HG03457 (cell line): ENCODE measurements around the gene PSMC4.
A peak's percentile ranks its signal among the peaks of the same experiment; 100 is the strongest.

Experiments
- ATAC-seq: cut with Tn5 transposase; IDR thresholded peaks from one replicate; pipeline ENCODE4 v1.9.1; 2021; ENCODE audit warnings: moderate number of reproducible peaks; ENCODE audit not compliant: unreplicated experiment

PSMC4 gene

DNA sequence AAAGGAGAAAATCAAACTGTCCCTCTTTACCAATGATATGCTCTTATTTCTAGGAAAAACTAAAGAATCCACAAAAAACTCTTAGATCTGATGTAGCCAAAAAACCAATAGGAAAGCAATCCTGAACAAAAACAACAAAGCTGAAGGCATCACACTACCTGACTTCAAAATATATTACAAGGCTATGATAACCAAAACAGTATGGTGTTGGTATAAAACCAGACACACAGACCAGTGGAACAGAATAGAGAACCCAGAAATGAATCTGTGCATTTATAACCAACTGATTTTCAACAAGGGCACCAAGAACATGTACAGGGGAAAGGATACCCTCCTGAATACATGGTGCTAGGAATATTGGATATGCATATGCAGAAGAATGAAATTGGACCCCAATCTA lies 16.2 kb downstream of the PSMC4 start:
- no peak for ATAC-seq

DNA sequence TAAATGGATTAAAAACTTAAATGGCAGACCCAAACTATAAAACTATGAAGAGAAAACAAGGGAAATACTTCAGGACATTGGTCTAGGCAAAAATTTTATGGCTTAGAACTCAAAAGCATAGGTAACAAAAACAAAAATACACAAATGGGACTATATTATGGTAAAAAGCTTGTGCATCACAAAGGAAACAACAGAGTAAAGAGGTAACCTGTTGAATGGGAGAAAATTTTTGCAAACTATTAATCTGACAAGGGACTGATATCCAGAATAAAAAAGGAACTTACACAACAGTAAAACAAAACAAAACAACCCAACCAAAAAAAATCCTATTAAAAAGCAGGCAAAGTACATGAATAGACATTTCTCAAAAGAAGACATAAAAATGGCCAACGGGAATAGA lies 16.6 kb downstream of the PSMC4 start:
- no peak for ATAC-seq

DNA sequence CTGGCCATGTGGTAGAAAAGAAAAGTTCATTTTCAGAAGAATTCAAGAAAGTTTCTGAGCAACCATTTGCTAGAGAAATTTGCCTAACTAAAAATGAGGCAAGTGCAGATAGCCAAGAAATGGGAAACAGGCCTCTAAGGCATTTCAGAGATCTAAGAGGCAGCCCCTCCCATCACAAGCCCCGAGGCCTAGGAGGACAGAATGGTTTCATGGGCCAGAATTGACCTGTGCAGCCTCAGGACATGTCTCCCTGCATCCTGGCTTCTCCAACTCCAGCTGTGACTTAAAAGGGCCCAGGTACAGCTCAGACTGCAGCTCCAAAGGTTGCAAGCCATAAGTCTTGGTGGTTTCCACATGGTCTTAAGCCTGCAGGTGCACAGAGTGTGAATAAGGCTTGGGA lies 22.6 kb downstream of the PSMC4 start:
- no peak for ATAC-seq

DNA sequence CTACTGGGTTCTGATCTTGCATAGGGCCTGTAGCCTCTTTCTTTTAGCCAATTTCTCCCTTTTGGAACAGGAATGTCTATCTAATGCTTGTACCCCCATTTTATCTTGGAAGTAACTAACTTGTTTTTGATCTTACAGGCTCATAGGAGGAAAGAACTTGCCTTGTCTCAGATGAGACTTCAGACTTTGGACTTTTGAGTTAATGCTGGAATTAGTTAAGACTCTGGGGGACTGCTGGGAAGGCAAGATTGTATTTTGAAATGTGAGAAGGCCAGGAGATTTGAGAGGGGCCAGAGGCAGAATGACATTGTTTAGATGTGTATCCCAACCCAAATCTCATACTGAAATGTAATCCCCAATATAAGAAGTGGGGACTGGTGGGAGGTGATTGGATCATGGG lies 23.4 kb downstream of the PSMC4 start:
- ATAC-seq, result no peak

DNA sequence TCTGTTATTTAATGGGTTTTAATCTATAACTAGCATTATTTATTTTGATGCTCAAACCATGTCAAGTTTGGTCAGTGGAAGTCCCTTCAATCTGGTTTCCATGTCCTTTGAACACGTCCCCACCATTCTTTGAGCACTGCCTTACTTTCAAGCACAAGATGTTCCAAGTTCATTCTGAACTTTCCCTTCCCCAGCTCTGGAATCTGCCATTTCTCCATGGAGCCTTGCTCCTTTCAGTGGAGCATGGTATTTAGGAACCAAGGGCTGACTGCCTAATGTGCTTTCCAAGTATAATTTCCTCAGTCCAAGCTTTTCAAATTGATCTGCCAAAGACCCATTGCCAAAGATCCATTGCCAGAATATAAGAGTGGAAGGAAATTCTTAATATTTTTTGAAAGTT lies 24.8 kb downstream of the PSMC4 start:
- no peak for ATAC-seq

DNA sequence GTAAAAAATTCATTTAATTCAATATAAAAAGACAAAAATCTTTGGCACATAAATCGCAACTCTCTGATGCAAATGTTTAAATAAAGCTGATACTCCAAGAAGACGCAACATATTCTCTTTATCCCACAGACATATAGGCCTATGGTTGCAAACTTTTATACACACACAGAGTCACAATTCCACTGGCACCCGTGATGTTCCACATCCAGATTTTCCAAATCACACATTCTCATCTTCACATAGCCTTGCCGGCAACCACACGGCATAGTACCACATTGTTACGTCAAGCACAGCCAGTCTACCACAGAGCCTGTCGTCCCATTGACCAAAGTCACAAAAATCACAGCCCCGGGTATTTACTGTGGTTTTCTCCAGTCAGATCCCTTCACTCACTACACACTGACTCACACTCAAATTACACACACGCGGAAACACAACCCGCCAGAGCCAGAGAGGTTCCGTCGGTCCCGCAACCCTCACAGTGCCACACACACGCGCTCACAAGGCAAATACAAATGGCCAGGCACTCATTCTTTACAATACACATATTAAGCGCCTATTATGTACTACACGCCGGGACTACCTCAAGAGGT lies 25.3 kb downstream of the PSMC4 start:
- peak; percentile 19 for ATAC-seq

DNA sequence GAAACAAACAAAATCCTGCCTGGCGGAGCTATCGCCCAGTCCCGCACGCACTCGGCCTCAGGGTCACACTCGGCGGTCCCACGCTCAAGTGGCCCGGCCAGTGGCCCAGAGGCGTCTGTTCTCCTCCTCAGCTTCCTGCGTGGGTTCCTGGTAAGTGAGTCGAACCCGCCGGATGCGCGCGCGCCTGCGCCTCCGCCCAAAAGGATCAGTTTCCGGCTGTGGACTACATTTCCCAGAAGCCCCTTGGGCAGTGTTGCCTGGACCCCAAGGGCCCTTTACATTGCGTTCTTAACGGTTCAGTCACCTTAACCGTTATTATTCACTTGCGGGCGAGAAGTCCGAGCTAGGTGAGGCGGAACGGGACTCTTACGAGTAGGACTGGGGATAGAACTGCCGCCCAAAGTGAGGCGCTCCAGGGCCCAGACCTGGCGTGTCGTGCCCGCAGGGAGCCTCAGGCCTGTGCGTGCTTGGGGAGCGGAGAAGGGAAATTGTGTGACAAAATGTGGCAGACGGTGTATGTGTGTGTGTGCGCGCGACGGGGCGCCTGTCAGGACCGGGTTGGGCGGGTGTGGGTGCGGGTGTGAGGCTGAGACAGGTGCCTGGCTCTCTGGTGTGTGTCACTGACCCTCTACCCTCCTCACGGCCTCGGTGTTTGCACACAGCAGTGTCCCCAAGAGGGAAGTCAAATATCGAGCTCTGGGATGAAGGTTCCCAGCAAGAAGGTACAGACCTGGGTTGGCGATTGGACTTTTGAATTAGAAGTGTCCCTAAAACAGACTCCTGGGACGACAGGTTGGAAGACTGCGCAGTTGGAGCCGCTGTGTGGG lies 26.1 kb downstream of the PSMC4 start, which contains the start of gene ZNF546:
Gene ZNF546 (plus strand): TSS at position 250 of the 827 bp plus-strand sequence. CDS start 1,267 bp downstream, outside the sequence.
- ATAC-seq, result peak; percentile 64

DNA sequence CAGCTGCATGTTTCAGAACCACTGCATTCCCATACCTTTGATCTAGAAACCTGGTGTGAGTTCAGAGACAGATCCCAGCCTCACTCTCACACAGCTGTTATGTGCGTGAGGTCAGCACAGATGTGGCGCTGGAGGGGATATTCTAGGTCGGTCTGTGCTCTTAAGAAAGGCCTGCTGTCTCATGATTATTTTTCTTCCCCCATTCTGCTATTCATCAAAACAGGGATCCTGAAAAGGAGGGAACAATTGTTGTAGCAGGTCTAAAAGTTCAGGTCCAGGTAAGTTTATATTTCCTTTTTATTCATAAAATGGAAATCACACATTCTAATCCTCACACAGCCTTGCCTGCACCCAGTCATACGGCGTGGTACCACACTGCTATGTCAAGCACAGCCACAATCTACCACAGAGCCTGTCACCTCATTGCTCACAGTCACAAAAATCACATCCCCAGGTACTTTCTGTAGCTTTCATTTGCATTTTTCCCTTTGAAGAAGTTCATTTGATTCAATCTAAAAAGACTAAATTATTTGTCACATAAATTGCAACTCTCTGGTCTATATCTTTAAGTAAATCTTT lies 26.8 kb downstream of the PSMC4 start:
- no peak for ATAC-seq

DNA sequence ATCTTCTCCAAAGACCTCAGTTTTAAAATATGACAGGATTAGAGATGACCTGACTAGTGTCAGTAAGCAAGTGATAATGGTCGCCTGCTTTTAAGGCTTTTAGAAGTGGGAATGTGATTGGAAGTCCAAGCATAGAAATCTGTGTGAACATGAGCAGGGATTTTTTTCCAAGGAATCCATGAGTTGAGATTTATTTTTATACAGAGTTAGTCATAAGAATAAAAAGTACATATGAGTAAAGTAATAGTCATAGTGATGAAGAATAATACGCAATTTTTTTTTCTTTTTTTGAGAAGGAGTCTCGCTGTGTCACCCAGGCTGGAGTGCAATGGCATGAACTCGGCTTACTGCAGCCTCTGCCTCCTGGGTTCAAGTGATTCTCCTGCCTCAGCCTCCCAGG lies 27.5 kb downstream of the PSMC4 start:
- ATAC-seq, result no peak

DNA sequence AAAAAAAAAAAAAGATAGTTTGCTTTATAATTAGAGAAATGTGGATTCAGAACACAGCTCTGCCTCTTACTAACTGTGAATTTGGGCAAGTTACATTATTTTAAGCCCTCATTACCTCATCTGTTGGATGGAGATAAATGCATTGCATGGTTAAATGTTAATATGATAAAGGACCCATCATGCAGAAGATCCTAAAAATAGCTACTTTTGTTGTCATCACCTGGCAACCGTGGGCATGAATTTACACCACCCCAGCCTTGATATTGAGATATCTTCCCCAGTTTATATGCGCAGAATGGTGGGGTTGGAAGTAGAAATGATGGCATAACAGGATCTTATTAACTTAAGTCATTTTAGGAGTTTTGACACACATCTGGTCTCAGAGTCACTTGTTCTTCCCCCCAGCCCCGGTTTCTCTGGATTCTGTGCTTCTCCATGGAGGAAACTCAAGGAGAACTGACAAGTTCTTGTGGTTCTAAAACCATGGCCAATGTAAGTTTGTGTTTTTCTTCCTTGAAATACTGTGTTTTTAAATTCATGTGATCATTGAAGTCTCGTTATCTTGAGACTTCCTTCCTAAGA lies 34.8 kb downstream of the PSMC4 start:
- ATAC-seq, result no peak

DNA sequence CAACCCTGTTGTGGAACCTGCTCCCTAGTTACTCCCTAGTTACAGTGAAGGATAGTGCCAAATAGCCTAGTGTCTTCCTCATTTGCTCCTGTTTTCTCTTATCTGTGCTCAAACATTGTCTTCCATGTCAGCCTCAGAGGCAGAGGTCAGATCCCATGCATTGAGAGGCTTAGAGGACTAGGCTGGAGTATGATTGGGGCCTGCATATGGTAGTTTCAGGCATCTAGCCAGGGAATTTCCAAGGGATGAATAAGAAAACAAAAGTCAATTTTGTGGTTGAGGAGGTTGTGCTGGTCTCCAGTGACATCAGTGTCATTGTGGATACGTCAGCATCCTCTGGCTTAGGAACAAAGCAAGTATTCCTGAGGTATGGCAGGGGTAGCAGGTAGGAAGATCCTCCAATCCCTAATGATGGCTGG lies 35.3 kb downstream of the PSMC4 start:
- ATAC-seq, result no peak

DNA sequence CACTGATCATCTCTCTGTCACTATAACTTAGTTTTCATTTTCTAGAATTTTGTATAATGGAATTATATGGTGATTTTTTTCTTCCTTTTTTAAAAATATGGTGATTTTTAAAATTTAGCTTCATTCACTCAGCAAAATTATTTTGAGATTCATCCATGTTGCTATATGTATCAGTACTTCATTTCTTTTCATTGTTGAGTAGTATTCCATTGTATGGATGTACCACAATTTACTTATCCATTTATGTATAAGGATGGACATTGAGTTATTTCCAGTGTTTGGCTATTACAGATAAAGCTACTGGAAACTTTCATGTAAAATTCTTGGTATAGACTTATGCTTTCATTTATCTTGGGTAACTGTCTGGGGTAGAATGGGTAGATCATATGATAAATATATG lies 38.7 kb downstream of the PSMC4 start:
- ATAC-seq, result no peak

DNA sequence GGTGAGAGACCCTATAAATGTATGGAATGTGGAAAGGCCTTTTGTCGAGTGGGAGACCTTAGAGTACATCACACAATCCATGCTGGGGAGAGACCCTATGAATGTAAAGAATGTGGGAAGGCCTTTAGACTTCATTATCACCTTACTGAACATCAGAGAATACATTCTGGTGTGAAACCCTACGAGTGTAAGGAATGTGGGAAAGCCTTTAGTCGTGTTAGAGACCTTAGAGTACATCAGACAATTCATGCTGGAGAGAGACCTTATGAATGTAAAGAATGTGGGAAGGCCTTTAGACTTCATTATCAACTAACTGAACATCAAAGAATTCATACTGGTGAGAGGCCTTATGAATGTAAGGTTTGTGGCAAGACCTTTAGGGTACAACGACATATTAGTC lies 43.0 kb downstream of the PSMC4 start:
- no peak for ATAC-seq

DNA sequence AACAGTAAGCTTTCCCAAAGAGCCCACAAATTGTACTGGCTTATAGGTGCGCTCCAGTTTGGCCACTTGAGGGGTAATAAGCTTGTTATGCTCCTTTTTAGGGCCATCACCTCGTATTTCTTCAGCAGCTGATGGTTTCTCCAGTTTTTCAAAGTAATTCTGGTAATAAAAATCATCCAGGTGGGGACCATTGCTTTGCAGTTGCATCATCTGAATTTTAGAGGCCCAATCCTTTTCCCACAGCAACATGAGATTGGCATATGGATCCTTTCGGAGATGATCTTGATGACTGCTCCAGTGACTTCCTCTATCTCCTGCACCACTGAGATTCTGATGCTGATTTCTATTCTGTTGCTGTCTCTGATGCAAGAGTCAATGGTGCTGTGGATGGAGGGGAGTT lies 53.0 kb downstream of the PSMC4 start:
- ATAC-seq, result no peak

DNA sequence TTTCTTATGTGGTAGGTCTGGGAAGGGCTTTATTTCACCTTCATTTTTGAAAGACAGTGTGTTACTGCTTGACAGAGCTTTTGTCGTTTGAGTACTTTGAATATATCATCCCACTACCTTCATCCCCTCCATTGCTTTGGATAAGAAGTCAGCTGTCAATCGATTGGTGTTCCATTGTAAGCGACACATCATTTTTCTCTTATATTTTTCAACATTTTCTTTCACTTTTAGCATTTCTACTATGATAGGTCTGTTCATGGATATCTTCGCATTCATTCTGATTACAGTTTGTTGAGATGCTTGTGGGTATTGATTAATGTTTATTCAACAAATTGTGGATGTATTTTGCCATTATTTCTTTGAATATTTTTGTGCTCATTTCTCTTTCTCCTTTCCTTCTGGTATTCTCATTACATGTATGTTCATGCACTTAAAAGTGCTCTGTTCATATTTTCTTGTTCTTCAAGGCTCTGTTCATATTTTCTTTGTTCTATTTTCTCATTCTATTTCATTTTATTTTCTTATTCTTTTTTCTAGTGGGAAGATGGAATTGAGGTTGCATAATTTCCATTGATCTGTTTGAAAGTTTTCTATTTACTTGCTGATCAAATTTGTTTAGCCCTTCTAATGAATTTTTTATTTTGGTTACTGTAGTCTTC lies 55.1 kb downstream of the PSMC4 start:
- ATAC-seq, result no peak

DNA sequence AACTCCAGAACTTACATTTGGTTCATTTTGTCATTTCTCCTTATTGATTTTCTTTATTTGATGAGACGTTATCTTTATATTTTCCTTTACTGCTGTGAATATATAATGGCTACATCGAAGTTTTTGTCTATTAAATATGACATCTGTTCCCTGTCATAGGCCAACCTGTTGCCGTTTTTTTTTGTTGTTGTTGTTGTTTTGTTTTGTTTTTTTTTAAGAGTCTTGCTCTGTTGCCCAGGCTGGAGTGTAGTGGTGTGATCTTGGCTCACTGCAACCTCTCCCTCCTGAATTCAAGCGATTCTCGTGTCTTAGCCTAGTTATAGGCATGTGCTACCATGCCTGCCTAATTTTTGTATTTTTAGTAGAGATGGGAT lies 55.6 kb downstream of the PSMC4 start:
- no peak for ATAC-seq
